ENCODE results near the gene DAB2IP. TPM values are rescaled to one million over a fixed set of nuclear protein-coding genes. Genes with fewer than 3 reads are reported as not detected.

Gene DAB2IP
- total and polyA plus RNA-seq, 2 experiments from 2014 or later, result 8.9 to 42.8 TPM

GRCh38 chr9:121807069-121807822, 155.8 kb downstream of the DAB2IP start:
- Mint-ChIP-seq H3K4me1 (peaks cover 4% of the 10 kb centered on the region; the same call in 2 of the 3 replicates), H3K4me3 (no peak overlapping the region), H3K27ac (no peak overlapping the region), H3K9me3 (peaks cover 12% of the 10 kb centered on the region; the same call in 2 of the 3 replicates), H3K36me3 (ENCODE audit: low read depth) (peaks cover 2% of the 10 kb centered on the region; the same call in 2 of the 3 replicates), H3K27me3 (ENCODE audit: insufficient read depth, low read depth, poor library complexity) (no peaks in the 10 kb centered on the region)
- Histone ChIP-seq H2AFZ (no peak overlapping the region), H3K27ac (ENCODE audit: low read depth) (no peak overlapping the region), H3K4me2 (no peak overlapping the region), H3K9me2 (ENCODE audit: insufficient read depth) (no peaks in the 10 kb centered on the region), H3K79me2 (replicated peaks; ENCODE audit: insufficient read depth) (no peaks in the 10 kb centered on the region), H3K4me1 (ENCODE audit: insufficient read depth) (no peaks in the 10 kb centered on the region), H4K20me1 (replicated peaks; ENCODE audit: insufficient read depth) (no peaks in the 10 kb centered on the region), H3K4me3 (no peak overlapping the region), H3K36me3 (ENCODE audit: insufficient read depth) (no peaks in the 10 kb centered on the region), H3K27me3 (ENCODE audit: insufficient read depth) (no peaks in the 10 kb centered on the region), H3F3A (replicated peaks; ENCODE audit: low read depth) (no peaks in the 10 kb centered on the region)
- TF ChIP-seq CREB1 (CRISPR knock-in tag; IDR thresholded peaks at IDR 0.05; ENCODE audit: low read depth), result no peak
- no peak for TF ChIP-seq ETS1 (IDR thresholded peaks at IDR 0.05)
- no peak for ATAC-seq
- DNase-seq (ENCODE audit: low spot score), result no peak

- Histone ChIP-seq H3K79me2 (replicated peaks; ENCODE audit: insufficient read depth) (no peaks in the 10 kb centered on the region), H4K20me1 (replicated peaks; ENCODE audit: insufficient read depth) (no peaks in the 10 kb centered on the region), H3K4me1 (ENCODE audit: insufficient read depth) (no peaks in the 10 kb centered on the region), H3K36me3 (ENCODE audit: insufficient read depth) (no peaks in the 10 kb centered on the region), H3K4me3 (no peak overlapping the region), H3K9me2 (ENCODE audit: insufficient read depth) (no peaks in the 10 kb centered on the region), H3K27ac (ENCODE audit: low read depth) (no peak overlapping the region), H3F3A (replicated peaks; ENCODE audit: low read depth) (no peaks in the 10 kb centered on the region), H3K27me3 (ENCODE audit: insufficient read depth) (no peaks in the 10 kb centered on the region), H3K4me2 (no peak overlapping the region), H2AFZ (no peak overlapping the region)
- H3K27me3 Mint-ChIP-seq (ENCODE audit: insufficient read depth, low read depth, poor library complexity), result no peaks in the 10 kb centered on the region
- DNase-seq (ENCODE audit: low spot score) (no peak), ATAC-seq (no peak)
- no peak overlapping the region for H3K27ac Mint-ChIP-seq
- H3K9me3 Mint-ChIP-seq, result peaks cover 12% of the 10 kb centered on the region; the same call in 2 of the 3 replicates
- H3K4me3 Mint-ChIP-seq, result no peak overlapping the region
- peaks cover 8% of the 10 kb centered on the region for H3K4me1 Mint-ChIP-seq
- H3K36me3 Mint-ChIP-seq (ENCODE audit: low read depth), result peaks cover 2% of the 10 kb centered on the region; the same call in 2 of the 3 replicates
- no peak for TF ChIP-seq ETS1 (IDR thresholded peaks at IDR 0.05)
- no peak for TF ChIP-seq JUNB (IDR thresholded peaks at IDR 0.05; ENCODE audit: unreplicated experiment)
- no peak for TF ChIP-seq NANOG (IDR thresholded peaks at IDR 0.05; ENCODE audit: borderline replicate concordance)
- TF ChIP-seq REST (IDR thresholded peaks at IDR 0.05; ENCODE audit: unreplicated experiment), result no peak
- TF ChIP-seq ZNF114 (CRISPR knock-in tag; IDR thresholded peaks at IDR 0.05), result no peak
- TF ChIP-seq CREB1 (CRISPR knock-in tag; IDR thresholded peaks at IDR 0.05; ENCODE audit: low read depth), result no peak
- TF ChIP-seq EZH2 (IDR thresholded peaks at IDR 0.05; ENCODE audit: low read depth, unreplicated experiment), result no peak
- no peak for TF ChIP-seq STAT1 (IDR thresholded peaks at IDR 0.05; ENCODE audit: unreplicated experiment)
Observed at GRCh38 chr9:121807823-121808278, 156.4 kb downstream of the DAB2IP start.

All from GM23338 (cell line).